NCI-H1105 (cell line): Measurements from ENCODE around the gene FAM170B.

Experiments used
- DNase-seq: peaks from one replicate; lab custom pipeline; 2025; lab: John Stamatoyannopoulos, UW

The FAM170B gene

GRCh38 chr10:49105076-49105475 is 28.7 kb downstream of the FAM170B start:
- DNase-seq = no peak

- DNase-seq = no peak
These were observed 29.5 kb downstream of the FAM170B start for GRCh38 chr10:49104323-49104722.

GRCh38 chr10:49103761-49104160 is 30.1 kb downstream of the FAM170B start:
- no peak for DNase-seq

- DNase-seq = no peak
These were observed 34.8 kb downstream of the FAM170B start for GRCh38 chr10:49099046-49099445.

GRCh38 chr10:49096890-49097445 is 36.9 kb downstream of the FAM170B start:
- DNase-seq = no peak

GRCh38 chr10:49094646-49095045 is 39.2 kb downstream of the FAM170B start:
- no peak for DNase-seq

- no peak for DNase-seq
These were observed 39.9 kb downstream of the FAM170B start for GRCh38 chr10:49093922-49094321.

GRCh38 chr10:49092477-49092876 is 41.3 kb downstream of the FAM170B start:
- DNase-seq = no peak

- no peak for DNase-seq
These were observed 42.2 kb downstream of the FAM170B start for GRCh38 chr10:49091450-49092210.

GRCh38 chr10:49090696-49091380 is 43.0 kb downstream of the FAM170B start:
- no peak for DNase-seq

GRCh38 chr10:49090189-49090575 is 43.6 kb downstream of the FAM170B start:
- no peak for DNase-seq

- no peak for DNase-seq
These were observed 44.1 kb downstream of the FAM170B start for GRCh38 chr10:49089557-49090188.

- DNase-seq = no peak
These were observed 44.7 kb downstream of the FAM170B start for GRCh38 chr10:49089152-49089551.

- DNase-seq = no peak
These were observed 46.9 kb downstream of the FAM170B start for GRCh38 chr10:49086889-49087288.

- DNase-seq = no peak
These were observed 50.6 kb downstream of the FAM170B start for GRCh38 chr10:49083261-49083660.

- no peak for DNase-seq
These were observed 51.1 kb downstream of the FAM170B start for GRCh38 chr10:49082766-49083165.

GRCh38 chr10:49081547-49082275 is 52.1 kb downstream of the FAM170B start:
- DNase-seq = no peak
